Jurkat, Clone E6-1 (cell line): ENCODE data around the gene SPPL2A.
"Not testable (repeated sequence)": the region's sequence is repeated elsewhere in the genome, so short reads cannot be mapped to it uniquely, and the experiment has no call there.

Source experiments
- DNase-seq: peaks from one replicate; pipeline ENCODE4 v3.0.0-alpha.2; 2011; ENCODE audit warnings: low read depth, low spot score
- H3K4me3 ChIP-seq: 2 replicates; pipeline ENCODE4 v1.5.1; 2011; ENCODE audit warnings: mild to moderate bottlenecking, low read length, control low read depth, moderate library complexity

Gene SPPL2A

DNA sequence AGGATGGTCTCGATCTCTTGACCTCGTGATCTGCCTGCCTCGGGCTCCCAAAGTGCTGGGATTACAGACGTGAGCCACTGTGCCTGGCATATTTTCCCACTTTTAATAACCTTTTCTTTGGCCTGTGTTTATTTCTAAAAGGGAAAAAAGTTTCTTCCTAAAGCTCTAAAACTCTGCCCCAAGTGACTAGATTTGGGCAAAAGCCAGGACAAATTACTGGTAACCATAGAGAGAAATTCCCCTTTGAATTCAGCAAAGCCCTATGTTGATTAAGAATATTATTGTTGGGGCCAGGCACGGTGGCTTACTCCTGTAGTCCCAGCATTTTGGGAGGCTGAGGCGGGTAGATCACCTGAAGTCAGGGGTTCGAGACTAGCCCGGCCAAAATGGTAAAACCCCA lies 67.4 kb downstream of the SPPL2A start:
- no peak for DNase-seq
- no peak overlapping the region for H3K4me3 ChIP-seq

DNA sequence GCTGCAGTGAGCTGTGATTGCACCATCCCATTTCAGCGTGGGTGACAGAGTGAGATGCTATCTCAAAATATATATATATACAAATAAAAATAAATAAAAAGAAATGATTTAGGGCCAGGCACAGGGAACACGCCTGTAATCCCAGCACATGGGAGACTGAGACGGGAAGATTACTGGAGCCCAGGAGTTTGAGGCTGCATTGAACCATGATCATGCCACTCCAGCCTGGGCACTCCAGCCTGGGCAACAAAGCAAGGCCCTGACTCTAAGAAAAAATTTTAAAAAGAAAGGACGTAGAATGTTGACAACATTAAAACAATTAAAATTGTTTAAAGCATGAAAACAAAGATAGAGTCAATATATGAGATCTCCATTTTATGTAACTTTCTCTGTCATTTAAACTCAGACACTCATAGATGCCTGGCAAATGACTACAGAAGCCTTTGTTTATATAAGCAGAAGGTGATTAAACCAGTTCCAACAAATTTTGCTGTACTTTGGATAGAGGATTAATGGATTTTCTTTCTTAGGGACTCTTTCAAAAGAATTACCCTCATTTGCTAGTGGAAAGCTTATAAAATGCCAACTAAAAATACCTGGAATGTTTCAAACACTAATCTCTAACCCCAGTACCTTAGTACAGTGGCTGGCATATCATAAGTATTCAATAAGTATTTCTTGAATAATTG lies 68.3 kb downstream of the SPPL2A start:
- DNase-seq, result no peak
- no peak overlapping the region for H3K4me3 ChIP-seq

DNA sequence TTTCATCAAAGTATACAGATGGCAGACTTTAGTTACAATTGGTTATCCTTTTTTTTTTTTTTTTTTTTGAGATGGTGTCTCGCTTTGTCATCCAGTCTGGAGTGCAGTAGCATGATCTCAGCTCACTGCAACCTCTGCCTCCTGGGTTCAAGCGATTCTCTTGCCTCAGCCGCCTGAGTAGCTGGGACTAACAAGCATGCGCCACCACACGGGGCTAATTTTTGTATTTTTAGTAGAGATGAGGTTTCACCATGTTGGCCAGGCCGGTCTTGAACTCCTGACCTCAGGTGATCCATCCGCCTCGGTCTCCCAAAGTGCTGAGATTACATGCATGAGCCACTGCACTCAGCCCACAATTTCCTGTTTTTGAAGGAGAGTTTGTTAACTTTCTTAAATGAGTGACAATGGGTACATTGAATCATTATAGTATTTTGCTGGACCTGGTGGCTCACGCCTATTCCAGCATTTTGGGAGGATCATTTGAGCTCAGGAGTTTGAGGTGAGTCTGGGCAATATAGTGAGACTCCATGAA lies 70.8 kb downstream of the SPPL2A start:
- H3K4me3 ChIP-seq, DNase-seq: not testable (repeated sequence)

DNA sequence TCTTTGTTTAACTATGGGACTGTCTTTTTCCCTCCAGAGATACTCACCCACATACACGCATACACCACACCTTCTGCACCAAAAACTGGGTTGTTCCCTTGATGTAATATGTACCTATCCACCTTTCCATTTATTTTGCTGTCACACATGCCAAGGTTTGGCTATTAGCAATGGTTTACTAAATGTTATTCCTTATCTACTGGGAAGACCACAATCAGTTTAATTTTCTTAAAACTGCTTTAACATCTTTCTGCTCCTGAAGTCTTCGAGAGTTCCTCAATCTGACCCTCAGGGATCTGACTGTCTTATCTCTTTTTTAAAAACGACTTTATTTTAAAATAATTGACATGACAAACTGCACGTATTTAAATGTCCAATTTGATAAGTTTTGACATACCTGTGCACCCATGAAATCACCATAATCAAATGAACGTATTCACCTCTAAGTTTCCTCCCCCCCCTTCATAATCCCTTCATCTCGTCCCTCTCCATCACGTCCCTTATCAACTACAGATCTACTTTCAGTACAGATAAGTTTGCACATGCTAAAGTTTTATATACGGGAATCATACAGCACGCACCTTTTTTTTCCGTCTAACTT lies 78.1 kb downstream of the SPPL2A start:
- no peak for DNase-seq

DNA sequence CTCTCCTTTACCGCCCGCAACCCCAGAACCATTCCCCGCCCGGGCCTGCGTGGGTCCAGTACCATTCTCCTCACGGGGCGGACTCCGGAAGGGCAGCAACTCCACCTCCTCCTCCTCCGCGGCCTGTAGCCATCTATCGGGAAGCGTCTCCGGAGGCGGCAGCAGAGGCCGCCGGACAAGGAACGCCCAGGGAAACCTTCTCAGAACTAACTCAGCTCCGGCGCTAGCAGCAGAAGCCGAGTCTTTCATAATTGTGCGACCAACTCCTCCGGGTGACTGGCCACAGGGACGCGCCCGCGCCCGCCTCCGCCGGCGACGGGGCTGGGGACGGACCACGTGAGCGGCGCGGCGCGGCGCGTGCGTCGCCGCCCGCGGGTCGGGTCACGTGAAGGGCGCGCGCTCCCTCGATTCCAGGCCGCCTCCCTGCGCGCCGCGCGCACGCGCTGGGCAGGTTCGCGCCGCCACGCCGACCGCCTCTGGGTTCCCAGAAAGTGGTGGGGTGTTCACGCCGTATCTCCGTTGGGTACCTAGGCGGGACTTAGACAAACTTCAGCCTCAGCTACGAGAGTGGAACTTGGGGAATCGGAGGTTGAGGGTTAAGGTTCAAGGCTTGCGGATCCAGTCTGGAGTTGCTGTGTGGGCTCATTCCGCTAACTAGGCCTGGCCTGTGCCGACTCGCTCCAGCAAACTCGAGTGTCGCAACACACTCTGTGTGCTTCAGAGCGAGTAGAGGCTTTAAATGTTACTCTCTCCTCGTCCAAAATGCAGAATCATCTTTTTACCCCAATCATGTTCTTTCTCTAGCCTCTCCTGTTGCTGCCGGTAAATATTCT lies 78.8 kb downstream of the SPPL2A start, which contains the start of gene TRPM7:
TSS of gene TRPM7 (minus strand) at position 329 of the 833 bp plus-strand sequence. CDS start at position 65, 264 bp downstream.
- DNase-seq, result peak; percentile 77
- peak within 1 kb of the TSS; percentile 94 for H3K4me3 ChIP-seq

More for the DNA sequence above, 78.1 kb downstream of the SPPL2A start:
- peak overlapping the region; percentile 94 for H3K4me3 ChIP-seq

DNA sequence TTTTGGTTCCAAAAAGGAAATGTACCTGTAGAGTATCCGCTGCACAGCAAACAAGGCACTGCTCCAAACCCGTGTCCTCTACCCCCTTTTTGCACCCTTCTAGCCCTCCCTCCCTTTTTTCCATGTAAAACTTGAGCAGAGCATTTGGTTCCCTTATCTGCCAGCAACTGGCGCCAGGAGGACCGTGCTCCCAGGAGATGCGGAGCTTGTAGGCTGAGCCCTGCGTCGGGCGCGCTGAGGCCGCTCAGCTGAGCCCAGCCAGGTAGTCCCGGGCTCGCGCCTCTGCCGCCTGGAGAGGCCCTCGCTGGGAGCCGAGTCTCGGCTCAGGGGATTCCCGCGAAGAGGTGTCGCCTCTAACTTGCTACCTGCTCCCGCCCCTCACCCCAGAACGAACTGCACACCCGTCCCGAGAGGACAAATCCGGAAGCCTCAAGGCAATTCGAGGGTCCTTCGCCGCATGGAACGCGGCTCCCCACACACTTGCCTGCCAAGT lies 79.5 kb downstream of the SPPL2A start:
- peak; percentile 30 for DNase-seq
- H3K4me3 ChIP-seq, result peak overlapping the region; percentile 94

DNA sequence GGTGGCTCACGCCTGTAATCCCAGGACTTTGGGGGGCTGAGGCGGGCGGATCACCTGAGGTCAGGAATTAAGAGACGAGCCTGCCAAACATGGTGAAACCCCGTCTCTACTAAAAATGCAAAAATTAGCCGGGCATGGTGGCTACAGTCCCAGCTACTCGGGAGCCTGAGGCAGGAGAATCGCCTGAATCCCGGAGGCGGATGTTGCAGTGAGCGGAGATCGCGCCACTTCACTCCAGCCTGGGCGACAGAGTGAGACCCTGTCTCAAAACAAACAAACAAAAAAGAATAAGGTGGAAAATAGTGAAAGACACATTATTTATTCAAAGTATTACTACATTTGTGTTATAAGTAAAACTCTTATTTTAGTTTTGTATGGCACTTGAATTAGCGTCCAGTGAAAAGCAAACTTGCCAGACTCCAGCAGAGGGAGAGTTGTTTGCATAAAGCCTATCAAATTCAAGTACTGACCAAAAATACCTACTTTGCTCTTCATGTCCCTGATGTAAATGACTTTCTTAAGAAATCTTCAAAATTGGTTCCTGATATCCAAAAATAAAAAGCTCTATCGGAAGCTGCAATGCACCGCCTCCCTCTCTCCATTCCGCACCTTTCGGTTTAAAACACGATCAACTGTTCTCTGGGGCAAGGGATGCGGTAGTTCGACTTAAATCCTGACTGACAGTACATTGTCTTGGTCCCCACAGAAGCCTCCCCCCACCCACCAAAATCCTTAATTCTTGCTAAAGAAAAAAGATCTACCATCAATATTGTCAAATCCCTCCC lies 80.1 kb downstream of the SPPL2A start:
- no peak for DNase-seq
- H3K4me3 ChIP-seq, result peak overlapping the region; percentile 94

DNA sequence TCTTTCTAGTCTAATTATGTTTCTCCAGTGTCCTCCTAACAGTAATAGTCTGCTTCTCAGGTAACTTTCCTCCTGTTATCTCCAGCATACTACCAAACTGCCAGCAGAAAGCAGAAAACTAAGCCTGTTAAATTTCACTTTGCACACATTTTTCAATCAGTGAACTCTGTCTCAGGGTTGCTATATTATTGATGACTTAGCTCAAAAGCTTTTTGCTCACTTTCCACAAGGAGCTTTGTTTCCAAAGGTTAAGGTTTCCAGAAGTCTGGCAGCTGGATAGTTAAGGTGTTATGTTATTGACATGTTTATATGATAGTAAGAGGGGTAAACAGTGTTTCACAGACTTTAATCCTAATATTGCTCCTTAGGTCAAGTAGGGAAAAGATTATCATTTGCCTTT lies 84.0 kb downstream of the SPPL2A start:
- no peak overlapping the region for H3K4me3 ChIP-seq
- DNase-seq, result no peak

DNA sequence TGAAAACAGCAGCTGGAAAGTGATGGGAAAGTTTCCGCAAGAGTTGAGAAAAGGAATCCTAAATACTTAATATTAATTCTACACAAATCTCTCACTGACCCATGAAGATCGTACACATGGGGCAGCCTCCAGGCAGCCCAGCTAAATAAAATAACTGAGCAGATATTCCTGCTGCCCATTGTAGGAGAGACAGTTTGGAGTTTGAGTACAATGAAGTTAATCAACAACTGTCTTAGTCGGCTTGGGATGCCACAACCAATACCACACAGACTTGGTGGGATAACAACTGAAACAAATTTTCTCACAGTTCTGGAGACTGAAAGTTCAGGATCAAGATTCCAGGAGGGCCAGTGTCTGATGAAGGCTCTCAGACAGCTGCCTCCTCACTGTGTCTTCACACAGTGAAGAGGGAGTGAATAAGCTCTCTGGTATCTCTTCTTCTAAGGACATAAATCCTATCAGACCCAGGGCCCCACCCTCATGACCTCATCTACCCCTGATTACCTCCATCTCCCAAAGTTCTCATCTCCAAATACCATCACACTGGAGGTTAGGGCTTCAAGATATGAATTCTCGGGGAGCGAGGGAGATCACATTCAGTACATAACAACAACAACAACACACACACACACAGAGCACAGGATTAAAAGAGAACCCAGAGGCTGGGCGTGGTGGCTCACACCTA lies 88.6 kb downstream of the SPPL2A start:
- DNase-seq, result no peak
- no peak overlapping the region for H3K4me3 ChIP-seq

DNA sequence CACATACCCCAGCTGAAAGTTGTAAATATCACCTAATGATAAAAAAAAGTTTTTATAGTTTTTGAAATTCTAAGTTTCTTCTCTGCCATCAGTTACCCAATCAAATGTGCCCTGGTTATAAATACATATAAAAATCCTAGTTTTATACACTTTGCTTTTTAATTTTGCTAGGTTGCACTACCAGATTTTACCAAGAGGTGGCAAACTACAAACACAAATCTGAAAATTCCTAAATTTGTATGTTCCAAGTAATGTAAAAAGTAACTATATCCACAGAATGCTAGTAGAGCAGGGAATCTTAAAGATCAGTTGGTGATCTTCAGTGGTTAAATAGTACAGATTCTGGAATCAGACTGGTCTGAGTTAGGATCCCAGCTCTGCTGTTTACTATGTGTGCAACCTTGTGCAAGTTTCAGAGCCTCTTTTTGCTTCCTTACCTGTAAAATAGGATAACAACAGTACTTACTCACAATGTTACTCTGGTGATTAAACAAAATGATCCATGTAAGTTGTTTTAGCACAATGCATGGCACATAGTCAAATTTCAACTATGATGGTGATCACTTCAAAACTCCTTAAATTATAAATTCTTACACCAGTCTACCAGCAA lies 89.9 kb downstream of the SPPL2A start:
- DNase-seq, result peak; percentile 18
- H3K4me3 ChIP-seq, result no peak overlapping the region

DNA sequence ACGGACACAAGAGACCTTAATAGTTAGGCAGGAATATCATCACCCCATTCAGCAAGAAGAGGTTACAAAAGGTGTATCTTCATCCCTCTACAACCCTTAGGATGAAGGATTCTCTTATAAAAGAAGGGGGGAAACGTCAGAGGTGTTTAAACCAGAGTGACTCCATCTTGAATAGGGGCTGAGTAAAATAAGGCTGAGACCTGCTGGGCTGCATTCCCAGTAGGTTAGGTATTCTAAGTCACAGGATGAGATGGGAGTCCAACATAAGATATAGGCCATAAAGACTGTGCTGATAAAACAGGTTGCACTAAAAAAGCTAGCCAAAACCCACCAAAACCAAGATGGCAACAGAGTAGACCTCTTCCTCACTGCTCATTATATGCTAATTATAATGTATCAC lies 95.4 kb downstream of the SPPL2A start:
- no peak overlapping the region for H3K4me3 ChIP-seq
- DNase-seq, result no peak

DNA sequence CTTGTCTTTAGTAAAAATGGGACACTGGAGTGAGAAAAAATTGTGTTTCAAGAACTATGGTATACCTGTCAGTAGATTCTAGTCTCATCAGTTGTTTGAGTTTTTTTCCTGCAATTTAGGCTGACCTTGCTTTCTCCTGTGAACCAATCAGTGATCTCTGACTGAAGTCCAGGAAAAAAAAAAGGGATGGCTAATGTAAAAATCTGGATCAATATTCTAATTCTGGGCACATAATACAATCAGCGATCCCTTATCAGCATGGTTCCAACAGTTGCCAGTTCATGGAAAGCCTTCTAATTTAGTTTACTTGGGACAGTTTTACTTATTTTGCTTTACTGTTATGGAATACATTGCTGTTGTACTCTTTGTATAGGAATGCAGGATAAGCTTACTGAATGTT lies 95.9 kb downstream of the SPPL2A start:
- H3K4me3 ChIP-seq, result no peak overlapping the region
- DNase-seq, result no peak

DNA sequence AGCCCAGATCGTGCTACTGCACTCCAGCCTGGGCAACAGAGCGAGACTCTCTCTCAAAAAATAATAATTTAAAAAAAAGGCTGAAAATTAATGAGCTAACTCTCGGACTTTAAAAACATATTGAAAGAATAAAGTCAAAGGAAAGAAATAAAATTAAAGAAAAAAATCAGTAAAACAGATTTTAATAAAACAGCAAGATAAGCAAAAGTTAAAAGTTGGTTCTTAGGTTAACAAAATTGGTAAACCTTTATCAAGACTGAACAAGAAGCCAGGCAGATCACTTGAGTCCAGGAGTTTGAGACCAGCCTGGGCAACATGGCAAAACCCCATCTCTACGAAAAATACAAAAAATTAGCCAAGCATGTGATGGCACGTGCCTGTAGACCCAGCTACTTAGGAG lies 99.6 kb downstream of the SPPL2A start:
- no peak for DNase-seq
- H3K4me3 ChIP-seq, result no peak overlapping the region

DNA sequence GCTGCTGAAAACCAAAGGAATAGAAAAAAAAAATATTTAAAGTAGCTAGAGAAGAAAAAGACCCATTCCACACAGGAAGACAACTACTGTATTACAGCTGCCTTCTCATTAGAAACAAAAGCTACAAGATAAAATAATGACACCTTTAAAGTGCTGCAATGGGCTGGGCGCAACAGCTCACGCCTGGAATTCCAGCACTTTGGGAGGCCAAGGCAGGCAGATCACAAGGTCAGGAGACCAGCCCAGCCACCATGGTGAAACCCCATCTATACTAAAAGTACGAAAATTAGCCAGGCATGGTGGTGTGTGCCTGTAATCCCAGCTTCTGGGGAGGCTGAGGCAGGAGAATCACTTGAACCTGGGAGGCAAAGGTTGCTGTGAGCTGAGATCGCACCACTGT lies 110.0 kb downstream of the SPPL2A start:
- DNase-seq, result no peak
- H3K4me3 ChIP-seq, result no peak overlapping the region

DNA sequence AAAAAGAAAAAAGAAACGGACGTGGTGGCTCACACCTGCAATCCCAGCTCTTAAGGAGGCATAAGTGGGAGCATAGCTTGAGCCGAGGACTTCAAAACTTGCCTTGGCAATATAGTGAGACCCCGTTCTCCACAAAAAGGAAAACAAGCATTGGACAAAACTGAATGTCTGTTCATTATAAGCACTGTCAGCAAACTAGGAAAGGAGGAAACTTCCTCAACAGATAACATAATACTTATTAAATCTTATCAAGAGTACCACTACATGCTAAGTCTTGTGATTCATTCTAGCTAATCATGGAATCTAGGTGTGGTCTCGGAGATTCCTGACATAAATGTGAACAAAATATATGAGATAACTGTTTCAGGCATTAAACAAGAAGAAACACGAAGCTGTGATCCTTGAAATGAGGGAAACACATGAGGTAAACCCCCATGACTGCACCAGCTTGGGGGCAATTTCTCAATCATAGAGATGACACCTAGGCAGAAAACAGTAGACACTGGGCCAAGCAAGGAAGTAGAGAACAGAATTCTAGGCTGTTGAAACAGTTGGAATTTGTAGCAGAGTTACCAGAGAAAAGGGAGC lies 112.3 kb downstream of the SPPL2A start:
- no peak overlapping the region for H3K4me3 ChIP-seq
- no peak for DNase-seq

DNA sequence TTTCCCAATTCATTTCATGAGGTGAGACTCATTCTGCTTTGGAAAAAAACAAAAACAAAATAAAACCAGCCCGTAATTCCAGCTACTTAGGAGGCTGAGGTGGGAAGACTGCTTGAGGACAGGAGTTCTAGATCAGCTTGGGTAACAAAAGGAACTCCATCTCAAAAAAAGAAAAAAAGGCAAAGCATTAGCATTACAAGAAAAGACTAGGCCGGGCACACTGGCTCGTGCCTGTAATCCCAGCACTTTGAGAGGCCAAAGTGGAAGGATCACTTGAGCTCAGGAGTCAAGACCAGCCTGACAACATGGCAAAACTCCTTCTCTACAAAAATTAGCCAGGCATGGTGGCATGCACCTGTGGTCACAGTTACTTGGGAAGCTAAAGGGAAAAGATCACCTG lies 112.8 kb downstream of the SPPL2A start:
- no peak overlapping the region for H3K4me3 ChIP-seq
- no peak for DNase-seq
